Hematopoietic multipotent progenitor cell treated with erythropoietin and hydrocortisone succinate and interleukin-3 and kit ligand, for 17 days (in vitro differentiated cells): ENCODE data around the gene SPOCD1.

Experiments used
- DNase-seq: peaks from one replicate; pipeline ENCODE4 v3.0.0-alpha.2; 2015; ENCODE audit warnings: low spot score

Gene SPOCD1

DNA sequence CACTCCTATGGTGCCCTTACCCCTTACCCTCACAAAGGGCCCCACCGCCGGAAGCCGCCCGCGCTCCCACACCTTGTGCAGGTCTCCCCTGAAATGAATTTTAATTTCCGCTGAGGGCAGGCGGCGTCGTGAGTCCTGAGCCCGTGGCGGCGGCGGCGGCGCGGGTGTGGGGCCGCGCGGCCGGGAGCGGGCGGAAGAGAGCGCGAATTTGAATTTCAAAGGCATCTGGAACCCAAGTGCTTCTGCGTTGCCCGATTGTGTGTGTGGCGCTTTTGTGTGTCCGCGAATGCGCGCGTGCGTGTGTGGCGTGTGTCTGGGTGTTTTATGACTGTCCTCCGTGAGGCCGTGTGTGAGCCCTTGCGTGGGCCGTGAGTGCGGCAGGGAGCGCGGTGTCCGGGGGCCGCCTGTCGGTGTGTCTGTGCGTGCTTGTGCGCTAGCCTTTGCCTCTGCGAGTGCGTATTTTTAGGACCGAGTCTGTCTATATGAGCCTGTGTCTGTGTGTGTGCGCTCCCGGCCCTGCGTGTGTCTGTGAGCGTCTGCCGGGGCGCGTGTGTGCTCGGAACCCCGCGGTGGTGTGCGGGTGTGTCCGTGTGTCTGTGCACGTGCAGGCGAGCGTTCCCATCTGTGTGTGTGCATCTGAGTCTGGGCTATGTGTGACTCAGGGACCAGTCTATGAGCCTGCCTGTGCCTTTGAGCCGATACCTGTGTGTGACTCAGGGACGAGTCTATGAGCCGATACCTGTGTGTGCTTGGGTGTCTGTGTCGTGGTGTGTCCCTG lies 43.7 kb downstream of the SPOCD1 start:
- no peak for DNase-seq

DNA sequence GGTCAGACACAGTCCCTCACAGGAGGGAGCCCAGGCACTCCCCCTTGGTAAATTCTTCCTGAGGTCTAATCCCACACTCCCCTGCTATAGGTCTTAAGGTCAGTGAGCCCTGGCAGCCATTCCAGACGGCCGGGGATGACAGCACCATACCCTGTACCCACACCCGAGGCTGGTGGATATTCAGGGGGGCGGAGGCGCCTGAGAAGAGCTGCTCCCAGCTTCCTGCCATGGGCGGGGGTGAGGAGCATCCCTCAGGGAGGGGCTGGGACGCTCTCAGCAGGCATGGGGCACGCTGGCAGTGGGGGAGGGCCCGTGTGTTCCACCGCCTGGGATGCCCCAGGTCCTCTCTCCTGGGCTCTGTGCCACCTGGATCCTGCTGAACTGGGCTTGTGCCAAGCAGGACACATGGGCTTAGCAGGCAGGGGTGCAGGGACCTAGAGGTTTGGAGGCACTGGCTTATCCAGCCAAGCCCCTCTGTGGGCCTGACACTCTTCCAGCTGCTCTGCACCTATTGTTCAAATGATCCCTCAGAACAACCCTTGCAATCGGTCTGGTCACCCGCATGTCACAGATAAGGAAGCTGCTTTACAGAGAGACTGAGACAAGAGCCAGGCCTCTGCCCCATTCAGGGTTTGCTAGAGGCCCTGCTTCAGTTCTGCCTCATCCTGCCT lies 46.0 kb downstream of the SPOCD1 start:
- DNase-seq: no peak

DNA sequence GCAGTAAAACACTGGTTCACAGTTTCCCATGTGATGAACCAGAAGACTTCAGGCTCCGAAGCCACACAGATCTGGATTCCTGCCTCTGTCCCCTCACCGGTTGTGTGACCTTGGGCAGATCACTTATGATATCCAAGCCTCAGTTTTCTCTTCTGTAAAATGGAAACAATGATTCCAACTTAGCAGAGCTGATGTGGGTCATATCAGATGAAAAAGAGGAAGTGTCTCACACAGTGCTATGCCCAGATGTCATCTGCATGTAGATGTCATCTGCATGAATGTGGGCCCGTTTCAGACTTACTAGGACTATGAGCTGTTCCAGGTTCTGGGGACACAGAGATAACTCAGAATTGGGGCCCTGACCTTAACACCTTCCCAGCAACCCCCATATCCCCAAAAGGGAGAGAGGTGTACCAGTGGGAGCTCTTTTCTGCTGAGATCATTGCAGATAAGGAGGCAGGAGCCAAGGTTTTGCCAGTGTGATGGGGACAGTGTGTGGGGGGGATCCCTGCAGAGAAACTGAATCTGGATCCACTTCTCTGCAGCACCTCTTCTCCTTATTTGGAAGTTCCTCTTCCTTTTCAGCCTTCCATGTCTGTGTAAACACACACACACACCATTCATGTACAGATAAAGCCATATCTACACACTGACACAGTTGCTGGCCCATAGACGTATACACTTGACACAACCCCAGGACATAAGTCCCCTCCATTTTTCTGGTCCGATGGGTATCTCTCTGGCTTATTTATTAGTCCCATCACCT lies 46.7 kb downstream of the SPOCD1 start:
- DNase-seq: no peak

DNA sequence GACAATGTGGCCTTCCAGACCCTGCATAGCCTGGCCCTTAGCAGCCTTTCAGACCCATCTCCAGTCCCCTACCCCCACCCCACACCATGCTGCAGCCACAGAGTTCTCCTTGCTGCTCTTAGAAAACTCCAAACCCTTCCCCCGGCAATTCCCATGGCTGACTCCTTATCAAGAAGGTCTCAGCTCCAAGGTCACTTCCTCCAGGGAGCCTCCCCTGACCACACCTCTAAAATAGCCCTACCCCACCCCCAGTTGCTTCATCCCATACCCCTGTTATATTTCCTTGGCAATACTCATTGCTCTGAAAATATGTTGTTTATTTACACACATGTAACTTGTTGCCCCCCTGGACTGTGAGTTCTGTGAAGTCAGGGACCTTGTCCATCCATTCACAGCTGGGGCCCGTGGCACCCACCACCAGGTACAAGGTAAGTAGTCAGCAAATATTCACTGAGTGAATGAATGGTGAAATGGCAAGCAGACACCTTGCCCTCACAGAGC lies 47.4 kb downstream of the SPOCD1 start:
- DNase-seq: no peak

DNA sequence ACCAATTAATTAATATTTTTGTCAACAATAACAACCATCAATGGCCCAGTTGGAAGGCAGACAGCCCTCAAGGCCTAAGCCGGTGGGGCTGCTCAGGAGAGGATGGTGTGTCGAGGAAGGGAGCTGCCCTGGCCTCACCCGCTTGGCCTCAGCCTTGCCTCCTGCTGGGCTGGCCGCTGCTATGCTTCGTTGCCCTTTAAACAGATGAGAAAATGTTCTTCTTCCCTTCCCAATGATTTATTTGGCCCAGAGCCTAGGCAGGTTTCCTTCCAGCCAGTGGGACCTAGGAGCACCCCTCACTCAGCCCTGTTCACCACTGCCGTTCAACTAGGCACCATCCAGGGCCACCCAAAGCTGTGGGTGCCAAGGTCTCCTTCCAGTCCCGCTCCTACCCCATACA lies 48.6 kb downstream of the SPOCD1 start:
- DNase-seq: no peak

DNA sequence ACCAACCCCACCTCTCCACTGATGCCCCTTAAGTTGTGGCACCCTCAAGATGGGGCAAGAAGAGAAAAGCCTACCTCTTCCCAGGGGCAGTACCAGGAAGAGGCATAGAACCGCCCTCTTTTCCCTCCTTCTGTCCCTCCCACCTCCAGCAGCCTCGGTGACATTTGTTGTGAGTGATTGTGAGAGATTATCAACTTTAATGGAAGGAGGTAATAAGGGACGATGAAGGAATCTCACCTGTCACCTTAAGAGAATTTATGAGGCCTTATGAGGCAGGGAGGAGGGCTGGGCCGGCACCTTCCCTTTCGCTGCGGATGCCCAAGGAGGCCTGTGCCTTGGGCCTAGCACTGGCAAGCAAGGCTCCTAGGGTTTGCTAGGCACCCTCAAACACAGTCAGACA lies 50.3 kb downstream of the SPOCD1 start:
- no peak for DNase-seq

DNA sequence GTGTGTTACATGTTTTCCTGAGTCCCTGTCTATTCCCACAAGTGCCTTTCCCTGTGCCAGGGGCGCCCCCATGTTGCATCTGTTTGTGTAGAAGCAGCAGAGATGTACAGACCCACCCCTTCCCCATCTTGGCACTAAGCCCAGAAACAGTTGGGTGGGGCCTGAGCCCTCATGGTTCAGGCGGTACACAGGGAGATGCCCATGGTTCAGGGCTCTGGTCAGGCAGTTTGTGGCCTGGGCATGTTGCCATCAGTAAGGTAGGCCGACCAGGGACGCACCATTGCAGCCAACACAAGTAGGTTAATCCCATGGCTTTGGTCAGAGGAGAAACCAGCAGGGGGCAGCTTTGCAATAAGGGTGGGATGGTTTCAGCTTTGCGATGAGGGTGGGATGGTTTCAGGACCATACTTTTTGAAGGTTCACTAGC lies 50.8 kb downstream of the SPOCD1 start:
- no peak for DNase-seq

DNA sequence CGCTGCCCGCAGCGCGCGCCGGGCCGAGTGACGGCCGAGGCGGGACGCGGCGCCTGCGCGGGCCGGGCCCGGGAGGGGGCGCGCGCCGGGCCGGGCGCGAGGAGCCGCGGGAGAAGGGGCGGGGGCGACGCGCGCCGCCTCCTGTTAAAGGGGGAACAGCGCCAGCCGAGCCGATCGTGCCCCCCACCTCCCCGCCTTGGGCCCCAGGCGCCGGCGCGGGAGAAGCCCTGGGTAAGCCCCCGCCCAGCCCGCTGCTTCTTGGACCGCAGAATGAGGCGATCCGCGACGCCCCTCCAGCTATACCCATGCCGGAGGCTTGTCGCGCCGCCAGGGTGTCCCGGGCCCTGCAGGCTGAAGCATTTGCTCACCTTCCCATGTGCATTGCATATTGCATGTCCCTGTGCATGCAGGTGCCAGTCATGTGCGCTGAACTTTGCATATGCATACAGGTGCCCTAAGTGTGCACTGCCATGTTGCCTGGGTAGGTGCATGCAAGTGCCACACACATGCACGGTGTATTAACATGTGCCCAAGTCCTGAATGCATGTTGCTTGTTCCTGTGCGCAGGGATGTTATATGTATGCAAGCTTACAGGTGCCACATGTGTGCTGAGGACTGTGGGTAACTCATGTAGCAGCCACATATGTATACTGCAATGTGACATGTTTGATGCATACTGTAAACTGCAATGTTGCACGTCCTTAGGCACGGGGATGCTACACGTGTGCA lies 51.3 kb downstream of the SPOCD1 start, which contains the start of gene ADGRB2:
ADGRB2 (minus strand) TSS at position 29 of the 729 bp plus-strand sequence. CDS start 7,119 bp downstream, outside the sequence.
- no peak for DNase-seq

DNA sequence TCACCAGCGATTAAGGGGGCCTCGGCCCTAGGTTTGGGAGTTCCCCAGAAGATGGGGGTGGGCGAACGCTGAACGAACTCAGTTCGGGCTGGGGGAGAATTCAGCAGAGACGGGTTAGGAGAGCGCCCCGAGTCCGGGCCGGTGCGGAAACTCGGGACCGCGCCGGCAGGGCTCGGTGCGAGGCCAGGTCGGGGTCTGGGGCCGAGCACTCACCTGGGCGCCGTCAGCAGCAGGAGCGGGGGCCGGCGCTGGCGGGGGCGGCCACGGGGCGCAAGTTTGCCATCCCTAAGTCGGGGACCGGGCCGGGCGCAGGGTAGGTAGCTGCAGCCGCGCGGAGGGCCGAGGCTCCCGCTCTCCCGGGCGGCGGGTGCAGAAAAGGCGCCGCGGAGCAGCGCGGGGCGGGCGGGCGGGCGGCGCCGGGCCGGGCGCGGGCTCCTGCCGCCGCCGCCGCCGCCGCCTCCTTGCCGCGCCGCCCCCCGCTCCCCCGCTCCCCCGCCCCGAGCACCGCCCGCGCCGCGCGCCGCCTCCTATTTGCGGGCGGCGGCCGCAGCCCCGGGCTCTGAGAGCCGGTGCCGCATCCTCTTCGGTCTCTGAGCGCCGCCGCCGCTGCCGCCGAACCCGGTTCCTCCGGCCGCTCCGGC lies 52.0 kb downstream of the SPOCD1 start:
- no peak for DNase-seq

DNA sequence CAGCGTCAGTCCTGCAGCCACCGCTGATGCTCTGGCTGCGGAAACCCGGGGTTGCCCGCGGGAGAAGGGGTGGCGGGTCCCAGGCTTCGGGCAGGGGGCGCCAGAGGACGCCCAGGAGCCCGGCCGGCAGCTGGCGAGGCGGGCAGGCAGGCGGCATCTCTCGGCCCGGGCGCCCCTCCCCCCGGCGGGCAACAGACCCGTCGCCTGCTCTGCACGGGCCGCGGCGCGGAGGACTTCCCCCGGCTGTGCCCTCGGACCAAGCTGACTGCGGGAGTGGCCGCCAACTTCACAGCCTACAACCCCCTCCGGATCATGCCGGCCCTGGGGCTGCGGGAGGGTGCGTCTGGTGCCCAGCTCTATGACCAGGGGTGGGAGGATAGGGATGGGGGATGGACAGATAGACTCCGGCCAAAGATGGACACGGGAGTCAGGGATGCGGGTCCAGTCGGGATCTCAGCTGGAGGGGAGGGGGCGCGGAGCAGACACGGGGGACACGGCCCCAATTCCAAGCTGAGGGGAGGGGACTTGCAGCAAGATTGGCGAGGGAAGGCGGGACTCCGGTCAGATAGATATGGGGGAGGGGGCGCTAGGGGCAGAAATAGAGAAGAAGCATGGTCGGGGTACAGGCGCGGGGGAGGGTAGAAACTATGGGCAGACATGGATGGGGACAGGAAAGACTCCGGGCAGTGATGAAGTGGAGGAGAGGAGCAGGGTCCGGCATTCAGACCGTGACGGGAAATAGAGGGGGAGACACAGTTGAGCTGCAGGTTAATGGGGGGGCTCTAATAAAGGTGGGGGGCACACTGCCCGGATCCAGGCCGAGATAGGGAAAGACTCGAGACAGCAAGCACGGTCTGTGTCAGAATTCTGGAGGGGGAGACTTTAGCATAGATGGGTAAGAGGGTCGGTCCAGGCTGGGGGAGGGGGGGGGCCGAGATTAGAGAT lies 52.8 kb downstream of the SPOCD1 start:
- no peak for DNase-seq

DNA sequence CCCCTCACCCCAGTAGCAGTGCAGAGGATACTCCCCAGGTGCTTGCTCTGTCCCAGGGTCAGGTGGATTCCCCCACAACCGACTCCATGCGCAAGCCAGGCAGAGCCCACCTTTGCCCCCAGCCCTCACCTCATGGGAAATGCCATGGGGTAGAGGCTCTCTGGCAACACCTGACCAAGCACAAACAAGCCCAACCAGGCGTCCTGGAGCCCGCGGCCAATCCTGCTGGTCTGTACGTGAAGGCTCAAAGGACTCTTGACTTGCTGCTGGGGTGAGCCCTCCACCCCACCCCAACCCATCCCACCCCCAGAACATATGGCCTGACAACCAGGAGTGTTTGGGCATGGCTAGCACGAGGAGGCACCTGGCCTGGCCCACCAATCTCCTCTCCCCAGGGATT lies 53.5 kb downstream of the SPOCD1 start:
- DNase-seq: no peak

DNA sequence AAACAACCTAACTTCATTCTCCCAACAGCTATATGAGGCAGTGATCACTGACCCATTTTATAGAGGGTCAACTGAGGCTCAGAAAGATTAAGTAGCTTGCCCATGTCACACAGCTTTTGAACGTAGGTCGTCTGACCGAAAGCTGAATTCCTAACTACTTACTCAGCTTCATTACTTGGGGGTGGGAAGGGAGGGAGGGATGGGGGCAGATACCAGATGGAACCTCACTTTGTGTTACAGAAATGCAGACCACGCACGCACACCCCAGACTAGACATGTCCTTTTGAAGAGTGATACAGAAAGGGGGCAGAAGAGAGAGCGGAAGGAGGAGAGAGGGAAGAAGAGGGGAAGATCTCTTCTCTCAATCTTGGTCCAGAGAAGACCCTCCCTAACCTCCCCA lies 53.9 kb downstream of the SPOCD1 start:
- DNase-seq: no peak

DNA sequence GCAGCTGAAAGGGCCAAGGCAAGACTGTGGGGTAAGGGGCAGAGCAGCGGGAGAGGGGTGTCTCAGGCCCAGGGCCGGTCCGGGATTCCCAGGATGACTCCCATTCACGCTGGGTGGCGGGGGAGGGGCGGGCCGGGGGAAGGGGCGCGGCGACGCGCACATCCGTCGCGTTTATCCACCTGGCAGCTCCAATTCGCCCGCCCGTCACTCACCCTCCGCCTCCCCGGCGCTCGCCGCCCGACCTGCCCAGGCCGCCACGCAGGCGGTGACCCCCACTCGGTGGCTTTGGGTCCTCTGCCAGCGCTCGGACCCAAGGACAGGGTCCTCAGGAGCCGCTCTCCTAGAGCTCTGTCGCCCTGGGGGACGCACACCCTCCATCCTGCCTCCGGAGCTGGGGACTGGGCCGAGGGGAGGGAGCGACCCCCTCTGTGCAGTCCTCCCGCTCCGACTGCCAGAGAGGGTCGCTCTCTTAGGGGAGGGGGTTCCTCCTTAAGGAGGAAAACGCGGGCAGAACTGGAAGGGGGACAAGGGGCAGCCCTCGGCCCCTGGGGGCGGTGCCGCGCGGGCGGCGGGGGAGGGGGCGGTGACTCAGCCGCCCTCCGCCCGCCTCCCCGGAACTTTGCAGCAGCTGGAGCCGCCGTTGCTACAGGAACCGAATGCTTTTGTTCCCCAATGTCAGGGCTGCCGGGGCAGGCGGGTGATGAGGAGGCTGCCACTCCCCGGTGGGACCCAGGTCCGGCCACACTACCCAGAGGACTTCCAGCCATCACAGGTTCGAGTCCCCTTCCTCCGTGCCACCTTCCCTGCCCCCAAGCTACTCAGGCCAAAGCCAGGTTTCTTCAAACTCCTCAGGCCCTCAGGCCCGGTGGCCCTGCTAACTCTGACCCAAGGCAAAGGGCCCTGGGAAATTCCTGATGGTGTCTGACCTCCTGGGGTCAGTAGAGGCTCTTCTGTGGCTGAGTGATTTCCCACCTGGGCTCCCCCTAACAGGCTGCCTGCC lies 55.1 kb downstream of the SPOCD1 start:
- DNase-seq: no peak

DNA sequence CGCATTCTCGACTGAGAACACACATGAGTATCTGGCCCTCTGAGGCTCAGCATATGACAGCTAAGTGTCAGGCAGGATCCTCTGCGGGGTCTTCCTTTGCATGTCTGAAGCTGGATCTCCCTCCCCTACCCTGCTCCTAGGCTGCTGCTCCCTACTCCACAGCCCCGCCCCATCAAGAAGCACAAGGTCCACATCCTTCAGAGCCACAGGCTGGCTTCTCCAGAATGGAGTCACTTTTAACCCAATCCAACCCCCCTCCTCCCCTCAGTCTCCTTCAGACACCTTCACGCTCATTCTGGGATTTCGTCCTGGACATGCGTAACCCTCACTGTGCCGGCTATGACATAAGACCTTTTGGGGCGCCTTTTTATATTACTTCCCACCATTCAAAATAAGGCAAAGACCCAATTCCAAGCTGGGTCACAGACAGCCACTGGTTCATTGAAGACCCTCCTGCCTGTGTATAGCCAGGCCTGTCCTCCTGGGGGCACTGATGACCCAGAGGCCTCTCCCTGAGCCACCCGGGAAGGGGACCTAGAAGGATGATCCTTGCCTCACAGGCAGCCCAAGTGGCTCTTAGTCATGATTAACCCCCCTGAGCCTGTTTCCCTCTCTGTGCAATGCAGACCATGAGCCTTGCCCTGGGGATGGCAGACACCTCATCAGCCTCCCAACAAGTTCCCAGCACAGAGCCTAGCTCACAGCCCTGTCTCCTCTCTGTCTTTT lies 56.4 kb downstream of the SPOCD1 start:
- no peak for DNase-seq

DNA sequence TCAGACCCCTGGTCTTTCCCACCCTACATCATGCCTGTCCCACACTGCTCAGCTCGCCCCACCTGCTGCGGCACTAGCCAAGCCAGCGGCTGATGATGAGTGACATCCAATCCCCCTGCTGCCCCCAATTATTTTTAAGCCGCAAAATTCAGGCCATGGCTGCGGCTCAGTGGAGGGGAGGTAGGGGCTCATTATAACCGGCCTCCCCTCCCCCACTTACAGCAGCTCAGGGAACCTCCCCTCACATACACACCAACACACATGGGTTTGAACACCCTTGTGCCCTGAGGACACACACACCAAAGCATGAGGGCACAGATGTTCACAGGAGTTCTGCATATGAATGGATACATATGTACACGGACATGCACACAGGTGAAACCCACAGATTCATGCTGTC lies 57.0 kb downstream of the SPOCD1 start:
- DNase-seq: no peak

DNA sequence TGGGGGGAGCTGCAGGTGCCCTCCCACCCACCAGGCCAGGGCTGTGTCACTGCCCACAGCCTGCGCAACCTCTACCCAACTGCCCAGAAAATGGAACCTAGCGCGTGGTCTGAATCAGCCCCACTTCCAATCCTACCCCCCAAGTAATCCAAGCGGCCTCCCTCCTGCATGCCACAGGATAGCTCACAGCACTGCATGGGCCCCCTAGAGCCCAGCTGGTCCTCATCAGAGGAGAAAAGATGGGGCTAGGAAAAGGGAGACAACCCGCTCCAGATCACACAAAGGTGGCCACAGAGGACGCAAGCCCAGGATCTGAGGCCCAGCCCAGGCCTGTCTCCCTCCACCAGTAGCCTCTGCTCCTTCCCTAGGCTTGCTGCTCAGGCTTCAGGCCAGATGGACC lies 57.8 kb downstream of the SPOCD1 start:
- no peak for DNase-seq

DNA sequence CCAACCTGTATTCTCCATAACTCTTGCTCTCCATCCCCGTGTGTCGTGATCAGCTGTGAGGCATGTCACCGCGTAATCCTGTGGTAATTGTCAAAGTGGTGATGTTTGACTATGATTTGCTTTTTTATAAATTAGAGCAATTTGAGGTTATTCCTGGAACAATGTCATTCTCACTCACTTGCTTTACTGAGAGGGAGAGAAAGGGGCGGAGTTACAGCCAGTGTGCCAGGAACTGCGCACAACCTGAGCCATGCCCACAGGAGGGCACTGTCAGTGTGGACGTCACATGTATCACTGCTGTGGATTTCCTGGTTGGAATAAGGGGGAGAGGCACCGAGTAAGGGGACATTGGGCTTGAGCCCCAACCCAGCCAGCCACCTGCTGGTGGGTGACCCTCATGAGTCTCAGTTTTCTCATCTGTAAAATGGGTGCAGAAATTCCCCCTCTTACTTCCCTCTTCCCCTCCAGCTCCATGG lies 58.6 kb downstream of the SPOCD1 start:
- no peak for DNase-seq

DNA sequence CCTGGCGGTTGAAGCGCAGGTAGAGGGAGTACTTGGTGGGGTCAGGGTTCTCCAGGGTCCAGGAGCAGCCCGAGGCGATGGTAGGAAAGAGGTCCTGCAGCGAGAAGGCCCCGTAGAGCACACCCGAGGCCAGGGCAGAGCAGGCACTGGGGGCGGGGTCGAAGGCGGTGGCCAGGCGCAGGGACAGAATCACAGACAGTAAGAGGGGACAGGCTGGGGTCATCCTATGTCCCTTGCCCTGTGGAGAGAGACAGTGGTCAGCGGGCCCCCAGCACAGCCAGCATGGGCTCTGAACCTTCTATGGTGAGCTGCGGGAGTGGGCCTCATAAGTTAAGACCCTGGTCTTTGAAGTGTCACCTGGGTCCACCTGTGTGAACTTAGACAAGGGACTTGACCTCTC lies 59.2 kb downstream of the SPOCD1 start:
- no peak for DNase-seq
